K562 treated with DMSO at 1 percent for 24 hours (cell line): ENCODE data around the gene COX6A1. TPM values are rescaled to one million over a fixed set of nuclear protein-coding genes. Genes with fewer than 3 reads are reported as not detected.

Experiments used
- total RNA-seq: library from RNA; unstranded; fragments of 300-600 nt; gene quantifications from 2 replicates; pipeline ENCODE4 v1.2.3, GENCODE V29; 2022; ENCODE audit warnings: low read depth; ENCODE audit not compliant: insufficient read depth

The COX6A1 gene
- 816 and 863 TPM in 2 replicates for total RNA-seq

GRCh38 chr12:120437735-120438494 is at the start of gene COX6A1:
COX6A1 (plus strand) TSS chr12:120438113; CDS start chr12:120438127, 14 bp downstream.

GRCh38 chr12:120445911-120446843 is 8.3 kb downstream of the COX6A1 start, which contains the start of the genes GATC and TRIAP1:
GATC (plus strand) TSS chr12:120446444; CDS start chr12:120446481, 37 bp downstream.
TRIAP1 (minus strand) TSS chr12:120446384; CDS start chr12:120446372, 12 bp downstream.

GRCh38 chr12:120469450-120470149 is 31.7 kb downstream of the COX6A1 start, which contains the start of gene SRSF9:
SRSF9 (minus strand) TSS chr12:120469748; CDS start chr12:120469609, 139 bp downstream.

Other genes with a start within 250 kb of the COX6A1 start
- 66.3 and 72.0 TPM in 2 replicates for gene GCN1, start 243.4 kb upstream of the COX6A1 start, total RNA-seq
- 8,094 and 8,248 TPM in 2 replicates for gene RPLP0, start 237.0 kb upstream of the COX6A1 start, total RNA-seq
- 98.4 and 108 TPM in 2 replicates for gene PXN, start 172.4 kb upstream of the COX6A1 start, total RNA-seq
- not detected in 2 replicates for gene RNU4-2, start 146.2 kb upstream of the COX6A1 start, total RNA-seq
- not detected in 2 replicates for gene RNU4-1, start 144.9 kb upstream of the COX6A1 start, total RNA-seq
- gene SIRT4, start 135.8 kb upstream of the COX6A1 start, total RNA-seq: 8.3 and 8.9 TPM in 2 replicates
- not detected in 2 replicates for gene PLA2G1B, start 110.3 kb upstream of the COX6A1 start, total RNA-seq
- not detected in 2 replicates for gene MSI1, start 68.9 kb upstream of the COX6A1 start, total RNA-seq
- 23.4 and 27.7 TPM in 2 replicates for gene TRIAP1, start 8.3 kb downstream of the COX6A1 start, total RNA-seq
- 14.8 and 16.9 TPM in 2 replicates for gene GATC, start 8.3 kb downstream of the COX6A1 start, total RNA-seq
- gene SRSF9, start 31.6 kb downstream of the COX6A1 start, total RNA-seq: 235 and 238 TPM in 2 replicates
- gene DYNLL1, start 58.0 kb downstream of the COX6A1 start, total RNA-seq: 501 and 505 TPM in 2 replicates
- 30.7 and 32.5 TPM in 2 replicates for gene COQ5, start 91.0 kb downstream of the COX6A1 start, total RNA-seq
- gene RNF10, start 96.2 kb downstream of the COX6A1 start, total RNA-seq: 127 and 132 TPM in 2 replicates
- 69.6 and 73.0 TPM in 2 replicates for gene POP5, start 143.3 kb downstream of the COX6A1 start, total RNA-seq
- gene CABP1, start 202.5 kb downstream of the COX6A1 start, total RNA-seq: not detected in 2 replicates
- gene MLEC, start 249.0 kb downstream of the COX6A1 start, total RNA-seq: 40.3 and 44.5 TPM in 2 replicates